NCI-H146 treated with DMSO at 0.1 percent for 48 hours (cell line): ENCODE results near the gene KLC1.
"Not testable (repeated sequence)": the region's sequence is repeated elsewhere in the genome, so short reads cannot be mapped to it uniquely, and the experiment has no call there.

Experiments
- DNase-seq: peaks from one replicate; lab custom pipeline; 2025; ENCODE audit not compliant: unreplicated experiment; lab: John Stamatoyannopoulos, UW

Gene KLC1

GRCh38 chr14:103625356-103626095 is 3.5 kb upstream of the KLC1 start:
- DNase-seq, result no peak

- peak; percentile 98 for DNase-seq
Measured at GRCh38 chr14:103626146-103626850, 2.7 kb upstream of the KLC1 start.

DNA sequence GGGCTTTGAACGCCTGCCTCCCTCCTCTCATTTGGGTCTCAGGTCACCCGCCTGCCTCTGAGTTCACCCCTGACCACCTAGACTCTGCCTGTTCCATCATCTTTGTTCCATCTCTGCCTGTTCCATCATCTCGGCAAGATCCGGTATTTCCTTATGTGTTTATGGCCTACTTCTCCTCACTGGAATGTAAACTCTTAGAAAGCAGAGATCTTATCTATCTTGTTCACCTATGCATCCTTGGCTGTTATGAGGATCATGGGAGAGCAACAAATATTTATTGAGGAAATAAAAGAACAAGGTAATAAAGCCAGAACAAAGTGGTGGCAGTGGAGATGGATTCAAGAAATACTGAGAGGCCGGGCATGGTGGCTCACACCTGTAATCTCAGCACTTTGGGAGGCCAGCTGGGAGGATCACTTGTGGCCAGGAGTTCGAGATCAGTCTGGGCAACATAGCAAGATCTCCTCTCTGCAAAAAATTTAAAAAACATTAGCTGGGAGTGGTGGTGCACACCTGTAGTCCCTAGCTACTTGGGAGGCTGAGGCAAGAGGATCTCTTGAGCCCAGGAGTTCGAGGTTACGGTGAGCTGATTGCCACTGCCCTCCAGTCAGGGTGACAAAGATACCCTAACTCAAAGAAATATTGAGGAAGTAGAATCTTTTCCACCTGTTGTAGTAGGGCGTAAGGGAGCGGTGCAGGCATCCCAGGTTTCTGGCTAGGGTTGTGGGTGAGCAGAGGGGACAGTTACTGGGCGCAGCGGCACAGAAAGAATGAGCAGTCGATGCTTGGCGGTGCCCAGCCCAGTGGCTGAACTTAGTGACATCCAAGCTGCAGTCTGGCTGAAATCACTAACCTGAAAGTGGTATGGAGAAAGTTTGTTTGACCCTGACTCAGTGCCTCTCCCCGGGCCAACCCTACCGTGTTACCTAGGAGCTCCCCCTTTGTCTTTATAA is 1.7 kb upstream of the KLC1 start:
- no peak for DNase-seq

DNA sequence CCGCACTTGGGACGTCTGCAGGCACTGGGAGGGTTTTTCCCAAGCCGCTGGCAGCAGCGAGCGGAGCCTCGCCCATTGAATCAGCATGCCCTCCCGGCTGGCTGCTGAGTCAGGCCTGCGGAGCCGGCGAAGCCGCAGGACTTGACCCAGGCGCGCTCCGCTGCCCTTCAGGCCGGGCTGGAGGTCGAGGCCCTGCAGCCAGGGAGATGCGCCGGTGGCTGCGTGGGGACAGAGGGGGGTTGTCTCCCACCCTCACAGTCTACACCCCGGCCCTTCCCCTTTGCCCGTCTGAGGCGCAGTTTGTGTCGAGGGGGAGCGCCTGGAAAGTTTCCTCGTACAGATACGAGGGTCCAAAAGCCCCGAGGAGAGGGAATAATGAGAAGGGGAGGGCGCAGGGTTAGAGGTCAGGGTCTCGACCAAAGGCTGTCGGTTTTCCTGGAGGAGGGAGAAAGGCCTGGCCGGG is 759 bp upstream of the KLC1 start:
- no peak for DNase-seq

GRCh38 chr14:103629503-103630121 is 601 bp downstream of the KLC1 start:
- DNase-seq, result peak; percentile 40

DNA sequence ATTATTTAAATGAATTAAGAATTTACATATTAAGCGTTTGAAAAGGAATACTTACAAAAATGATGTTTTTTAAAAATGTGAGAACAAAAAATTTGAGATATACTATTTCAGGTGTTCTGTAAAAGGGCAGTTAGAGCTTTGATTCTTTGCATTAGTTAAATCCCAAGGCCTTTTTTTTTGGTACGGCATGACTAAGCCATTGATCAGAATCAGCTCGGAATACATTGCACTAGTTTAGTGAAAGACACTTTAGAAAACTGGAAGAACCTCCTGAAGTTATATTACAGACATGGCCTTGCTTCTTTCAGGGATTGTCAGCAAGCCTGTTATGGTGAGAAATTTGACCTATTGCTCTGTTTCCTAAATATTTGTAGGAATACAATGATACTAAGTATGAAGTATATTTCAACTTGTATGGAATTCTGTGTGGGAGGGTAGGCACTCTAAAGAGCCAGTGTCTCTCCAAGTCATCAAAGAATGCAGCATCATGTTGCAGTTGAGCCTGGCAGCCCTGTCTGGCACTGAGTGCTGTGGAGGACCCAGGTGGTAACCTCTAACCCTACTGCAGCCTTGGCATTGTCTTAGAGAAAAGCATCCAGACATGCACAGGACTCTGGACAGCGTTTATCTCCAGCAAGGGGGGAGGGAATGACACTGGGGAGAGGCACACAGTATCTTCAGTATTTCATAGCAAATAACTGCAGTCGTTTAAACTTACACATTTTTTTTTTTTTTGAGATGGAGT is 1.5 kb downstream of the KLC1 start:
- no peak for DNase-seq

DNA sequence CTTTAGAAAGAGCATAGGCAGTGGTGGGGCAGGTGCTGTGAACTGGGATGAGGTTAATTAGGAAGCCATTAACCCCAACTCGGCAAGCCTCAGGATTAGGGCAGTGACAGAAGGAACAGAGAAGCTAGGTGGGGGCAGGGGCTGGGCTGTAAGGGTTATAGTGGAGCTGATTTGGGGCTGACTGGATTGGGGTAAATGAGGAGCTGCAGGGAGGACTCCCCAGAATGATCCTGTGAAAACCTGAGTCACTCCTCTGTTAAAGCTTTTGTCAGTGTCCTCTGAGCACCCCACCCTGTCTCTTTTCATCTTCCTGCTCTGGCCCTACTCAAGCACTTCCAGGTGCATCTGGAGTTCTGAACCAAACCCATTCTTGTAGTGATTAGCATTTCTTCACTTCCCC is 4.4 kb downstream of the KLC1 start:
- no peak for DNase-seq

DNA sequence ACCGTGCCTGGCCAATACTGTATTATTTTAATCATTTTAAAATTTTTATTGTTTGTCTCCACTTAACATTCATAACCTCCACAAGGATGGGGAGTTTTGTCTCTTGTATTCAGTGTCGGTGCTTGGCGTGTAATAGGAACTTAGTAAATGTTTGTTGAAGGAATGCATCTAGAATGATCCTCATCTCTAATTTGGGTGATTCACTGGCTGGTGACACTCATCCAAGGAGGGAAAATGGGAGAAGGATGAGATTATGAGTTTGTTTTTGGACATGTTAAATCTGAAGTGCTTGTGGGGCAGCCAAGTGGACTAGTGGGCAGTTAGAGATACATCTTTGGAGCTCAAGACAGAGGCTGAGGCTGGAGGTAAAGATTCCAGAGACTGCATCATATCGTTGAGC is 5.1 kb downstream of the KLC1 start:
- DNase-seq, result no peak

GRCh38 chr14:103638594-103638993 is 9.6 kb downstream of the KLC1 start:
- DNase-seq, result no peak

DNA sequence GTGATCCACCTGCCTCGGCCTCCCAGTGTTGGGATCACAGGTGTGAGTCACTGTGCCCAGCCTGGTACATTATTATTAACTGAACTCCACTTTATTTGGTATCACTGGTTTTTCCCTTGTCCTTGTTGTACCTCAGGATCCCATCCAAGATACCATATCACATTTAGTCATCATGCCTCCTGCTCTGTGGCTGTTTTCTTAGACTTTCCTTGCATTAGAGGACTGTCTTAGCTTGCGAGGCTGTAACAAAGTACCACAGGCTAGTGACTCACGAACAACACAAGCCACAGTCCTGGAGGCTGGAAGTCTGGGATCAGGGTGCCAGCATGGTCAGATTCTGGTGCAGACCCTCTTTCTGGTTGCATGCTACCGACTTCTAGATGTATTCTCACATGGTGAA is 12.2 kb downstream of the KLC1 start:
- no peak for DNase-seq

- no peak for DNase-seq
Measured at GRCh38 chr14:103646189-103646588, 17.2 kb downstream of the KLC1 start.

GRCh38 chr14:103649001-103649400 is 20.0 kb downstream of the KLC1 start:
- DNase-seq, result no peak

GRCh38 chr14:103650213-103650612 is 21.2 kb downstream of the KLC1 start:
- no peak for DNase-seq

DNA sequence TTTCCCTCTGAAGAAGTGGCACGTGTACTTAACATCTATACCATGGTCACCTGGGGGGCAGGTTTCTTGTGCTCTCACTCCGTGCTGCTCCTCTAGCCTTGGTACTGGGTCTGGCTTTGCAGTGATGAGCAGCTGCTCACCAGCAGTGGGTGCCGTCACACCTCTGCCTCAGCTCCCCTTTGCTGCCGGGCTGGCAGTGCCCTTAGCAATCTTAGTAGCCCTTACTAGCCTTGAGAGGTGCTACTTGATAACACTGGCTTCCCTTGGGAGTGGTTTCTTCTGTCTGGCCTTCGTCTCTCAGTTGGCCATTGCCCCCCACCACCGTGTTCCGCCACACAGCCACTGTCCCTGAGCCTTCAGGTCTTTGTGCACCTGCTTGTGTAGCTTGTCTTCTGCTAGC is 22.6 kb downstream of the KLC1 start:
- DNase-seq, result no peak

- no peak for DNase-seq
Measured at GRCh38 chr14:103652806-103653205, 23.8 kb downstream of the KLC1 start.

GRCh38 chr14:103653336-103653735 is 24.3 kb downstream of the KLC1 start:
- DNase-seq, result not testable (repeated sequence)

DNA sequence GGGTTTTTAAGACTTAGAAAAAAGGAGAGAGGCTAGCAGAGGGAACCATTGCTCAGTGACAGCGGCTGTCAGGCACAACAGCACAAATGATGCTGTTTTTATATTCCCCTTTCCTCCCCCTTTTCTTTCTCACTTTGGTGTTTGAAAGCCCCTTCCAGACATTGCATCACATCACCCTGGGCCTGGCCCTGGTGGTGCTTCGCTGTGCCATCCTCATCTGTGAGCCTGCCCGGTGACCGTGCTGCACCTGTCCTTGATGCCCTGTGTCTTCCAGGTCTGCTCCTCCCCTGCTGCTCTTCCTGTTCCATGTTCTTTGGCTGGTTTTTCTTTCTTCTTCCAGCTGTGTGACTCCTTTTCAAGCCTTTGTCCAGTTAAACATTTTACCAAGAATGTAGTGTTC is 24.8 kb downstream of the KLC1 start:
- DNase-seq, result no peak

- DNase-seq, result no peak
Measured at GRCh38 chr14:103654619-103655018, 25.6 kb downstream of the KLC1 start.

DNA sequence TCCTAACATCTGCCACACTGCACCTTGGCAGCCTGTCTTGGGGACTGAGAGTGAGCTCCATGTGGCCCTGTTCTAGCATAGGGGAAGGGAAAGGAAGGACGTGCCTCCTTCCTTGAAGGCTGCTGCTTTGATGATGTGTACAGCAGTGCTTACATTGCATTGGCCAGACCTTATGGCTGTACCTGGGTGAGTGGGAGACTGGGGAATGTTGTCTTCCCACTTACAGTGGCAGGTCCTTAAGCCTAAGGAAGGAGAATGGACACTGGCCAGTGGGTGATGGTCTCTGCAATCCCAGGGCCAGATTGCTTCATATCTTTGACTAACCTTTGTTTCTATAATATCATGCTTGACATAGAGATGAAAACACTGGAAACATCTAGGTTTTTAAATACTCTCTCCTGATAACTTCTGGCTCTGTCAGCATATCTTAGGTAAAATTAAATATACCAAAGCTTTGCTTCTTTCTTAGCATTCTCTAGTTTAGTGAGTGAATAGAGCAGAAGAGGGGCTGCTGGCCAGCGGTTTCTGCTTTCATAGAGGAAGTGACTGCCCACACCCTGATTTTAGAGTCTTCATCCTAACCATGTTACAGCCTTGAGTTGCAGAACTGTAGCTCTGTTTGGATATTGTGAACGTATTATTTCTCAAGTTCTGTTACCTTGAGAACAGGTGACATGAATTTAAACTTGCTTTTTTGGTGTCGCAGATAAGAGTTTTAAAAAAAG is 27.2 kb downstream of the KLC1 start:
- DNase-seq, result no peak

DNA sequence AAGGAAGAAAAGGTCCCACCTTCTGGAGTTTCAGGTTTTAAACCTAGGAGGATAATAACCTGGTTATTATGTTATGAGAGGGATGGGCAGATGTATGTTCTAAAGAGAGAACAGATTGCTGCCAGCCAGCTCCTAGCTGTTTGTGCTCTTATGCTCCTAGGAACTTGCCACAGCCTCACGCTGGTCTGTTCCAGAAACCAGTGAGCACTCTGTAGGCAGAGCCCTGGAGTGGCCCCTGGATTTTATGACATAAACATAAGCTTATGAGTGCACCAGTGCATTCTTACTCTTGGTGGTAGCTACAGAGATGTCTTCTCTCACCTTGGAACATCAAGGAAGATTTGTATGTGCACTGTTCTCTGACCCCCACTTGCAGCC is 27.7 kb downstream of the KLC1 start:
- DNase-seq, result no peak
